Endothelial cell of umbilical vein (primary cell): ENCODE data around the gene TSR3.

Source experiments
- EZH2 ChIP-seq: IDR thresholded peaks from 2 replicates; pipeline ENCODE4 v1.6.1; 2012; ENCODE audit warnings: borderline replicate concordance, low read depth, mild to moderate bottlenecking, moderate library complexity, low read length, inconsistent platforms; ENCODE audit not compliant: severe bottlenecking
- FOS ChIP-seq: IDR thresholded peaks from 2 replicates; pipeline ENCODE4 v1.6.1; 2011; ENCODE audit warnings: mild to moderate bottlenecking, low read length, moderate library complexity, borderline replicate concordance; ENCODE audit not compliant: insufficient read depth
- GATA2 ChIP-seq: IDR thresholded peaks from 2 replicates; pipeline ENCODE4 v1.7.0; 2011; ENCODE audit warnings: low read depth, mild to moderate bottlenecking, moderate library complexity, mixed read lengths, low read length; ENCODE audit not compliant: insufficient read length, insufficient read depth
- JUN ChIP-seq: IDR thresholded peaks from 2 replicates; pipeline ENCODE4 v1.6.1; 2011; ENCODE audit warnings: borderline replicate concordance, low read depth; ENCODE audit not compliant: insufficient read length, insufficient read depth
- MYC ChIP-seq: IDR thresholded peaks from one replicate; pipeline ENCODE4 v1.6.1; 2011; ENCODE audit warnings: mild to moderate bottlenecking, low read depth, low read length
- POLR2A ChIP-seq: IDR thresholded peaks from 2 replicates; pipeline ENCODE4 v1.6.1; 2012; ENCODE audit warnings: low read depth, mild to moderate bottlenecking, control low read depth, low read length
- POLR2AphosphoS5 ChIP-seq: IDR thresholded peaks from 2 replicates; pipeline ENCODE4 v1.6.1; 2012; ENCODE audit warnings: low read depth, mild to moderate bottlenecking, control low read depth, low read length, moderate library complexity; ENCODE audit not compliant: insufficient read depth
- TF ChIP-seq, protein P1 (sequence below), 2 donors: IDR thresholded peaks; 1 replicate in 1 of 2; 2 replicates in 1 of 2; pipeline ENCODE4 v1.5.1; 2011; ENCODE audit warnings: low read length in 2 of 2, mild to moderate bottlenecking in 2 of 2, moderate library complexity in 2 of 2, control low read depth in 1 of 2, inconsistent platforms in 1 of 2, low read depth in 1 of 2; ENCODE audit not compliant: insufficient read depth in 1 of 2; ENCODE audit errors: extremely low read depth in 1 of 2
- TF ChIP-seq, protein P2 (sequence below): IDR thresholded peaks from 2 replicates; pipeline ENCODE4 v1.6.1; 2011; ENCODE audit not compliant: insufficient read depth, insufficient read length

DNA sequence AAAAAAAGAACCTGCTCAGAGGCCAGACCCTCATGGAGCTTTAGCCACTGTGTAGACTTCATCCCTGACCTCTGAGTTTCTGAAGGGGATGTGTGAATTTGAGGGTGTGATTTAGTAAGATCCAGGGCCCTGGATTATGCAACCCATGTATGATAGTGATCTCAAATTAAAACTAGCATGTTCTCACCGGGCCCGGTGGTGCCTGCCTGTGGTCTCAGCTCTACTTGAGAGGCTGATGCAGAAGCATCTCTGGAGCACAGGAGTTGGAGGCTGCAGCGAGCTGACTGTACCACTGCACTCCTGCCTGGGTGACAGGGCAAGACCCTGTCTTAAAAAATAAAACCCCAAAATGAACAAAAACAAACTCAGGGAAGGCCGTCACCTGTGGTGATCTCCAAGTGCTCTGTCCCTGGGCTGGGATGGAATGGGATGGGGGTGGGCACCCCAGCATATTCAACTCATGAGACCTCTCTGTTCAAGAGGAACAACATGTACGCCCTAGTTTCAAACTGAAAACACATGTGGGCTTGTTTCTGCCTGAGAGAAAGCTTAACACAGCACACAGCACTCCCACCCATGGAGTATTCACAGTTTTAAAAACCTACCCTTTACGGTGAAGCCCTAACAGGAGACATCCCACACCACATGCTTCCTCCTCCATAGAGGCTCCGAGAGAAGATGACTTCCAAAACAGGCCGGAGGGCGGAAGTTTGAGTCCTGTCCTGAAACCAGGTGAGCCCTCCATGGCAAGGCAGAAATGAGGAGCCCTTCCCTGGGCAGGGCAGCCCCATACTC lies 30.1 kb upstream of the TSR3 start:
- TF ChIP-seq POLR2AphosphoS5 (no peak), MYC (no peak), POLR2A (no peak), GATA2 (no peak), EZH2 (no peak), JUN (no peak), FOS (no peak)
- TF ChIP-seq, protein P1, sequence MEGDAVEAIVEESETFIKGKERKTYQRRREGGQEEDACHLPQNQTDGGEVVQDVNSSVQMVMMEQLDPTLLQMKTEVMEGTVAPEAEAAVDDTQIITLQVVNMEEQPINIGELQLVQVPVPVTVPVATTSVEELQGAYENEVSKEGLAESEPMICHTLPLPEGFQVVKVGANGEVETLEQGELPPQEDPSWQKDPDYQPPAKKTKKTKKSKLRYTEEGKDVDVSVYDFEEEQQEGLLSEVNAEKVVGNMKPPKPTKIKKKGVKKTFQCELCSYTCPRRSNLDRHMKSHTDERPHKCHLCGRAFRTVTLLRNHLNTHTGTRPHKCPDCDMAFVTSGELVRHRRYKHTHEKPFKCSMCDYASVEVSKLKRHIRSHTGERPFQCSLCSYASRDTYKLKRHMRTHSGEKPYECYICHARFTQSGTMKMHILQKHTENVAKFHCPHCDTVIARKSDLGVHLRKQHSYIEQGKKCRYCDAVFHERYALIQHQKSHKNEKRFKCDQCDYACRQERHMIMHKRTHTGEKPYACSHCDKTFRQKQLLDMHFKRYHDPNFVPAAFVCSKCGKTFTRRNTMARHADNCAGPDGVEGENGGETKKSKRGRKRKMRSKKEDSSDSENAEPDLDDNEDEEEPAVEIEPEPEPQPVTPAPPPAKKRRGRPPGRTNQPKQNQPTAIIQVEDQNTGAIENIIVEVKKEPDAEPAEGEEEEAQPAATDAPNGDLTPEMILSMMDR (IDR thresholded peaks at IDR 0.05; ENCODE audit: extremely low read depth in 1 of 2, insufficient read depth in 1 of 2, low read depth in 1 of 2, low read length in 2 of 2) = no peak
- TF ChIP-seq, protein P2, sequence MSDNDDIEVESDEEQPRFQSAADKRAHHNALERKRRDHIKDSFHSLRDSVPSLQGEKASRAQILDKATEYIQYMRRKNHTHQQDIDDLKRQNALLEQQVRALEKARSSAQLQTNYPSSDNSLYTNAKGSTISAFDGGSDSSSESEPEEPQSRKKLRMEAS = no peak
